K562 (cell line): Measurements from ENCODE around the gene PRDM2. TPM values are rescaled to one million over a fixed set of nuclear protein-coding genes. Genes with fewer than 3 reads are reported as not detected.

Experiments used
- ATAC-seq: fragments of 200-7000 bp; cut with Tn5 transposase; 3 replicates; pipeline ENCODE4 v1.9.1; 2020; ENCODE audit warnings: moderate library complexity
- BruUV-seq: library from RNA; stranded (reverse); fragments of 400-500 nt; replicated peaks from 2 replicates; lab custom pipeline; 2021; lab: Mats Ljungman, UMichigan
- CTCF ChIA-PET: fragments of 300-600 bp; formaldehyde crosslinking; extraction: SDS; loops from one replicate; lab custom pipeline; 2021; ENCODE audit warnings: low intra/inter-chr PET ratio; lab: Yijun Ruan, JAX
- POLR2A ChIA-PET: fragments of 300-600, 350-650 bp; sonication (Branson Sonifier 250); formaldehyde crosslinking; extraction: SDS; loops from one replicate; lab custom pipeline; 2021; ENCODE audit warnings: antibody characterized with exemption, inconsistent platforms; lab: Yijun Ruan, JAX
- DNase-seq, 4 experiments: peaks; one replicate each; pipeline versions ENCODE4 v3.0.0 to v3.0.0-alpha.2; 2011 to 2018; ENCODE audit warnings: low spot score in 3 of 4, mixed read lengths in 3 of 4; ENCODE audit errors: extremely low read depth in 1 of 4
- FAIRE-seq: peaks from 2 replicates; lab custom pipeline; 2011; peaks lifted over from hg19 to GRCh38; lab: Jason Lieb, UNC
- H2AFZ ChIP-seq: 2 replicates; pipeline ENCODE4 v1.6.0; 2011; ENCODE audit warnings: low read depth, low read length, control low read depth, inconsistent platforms
- H3K27ac ChIP-seq: fragments of 200-600 bp; 3 replicates; pipeline ENCODE4 v1.8.0; 2011; ENCODE audit warnings: low read depth, mild to moderate bottlenecking, control low read depth, inconsistent platforms, low read length, moderate library complexity, mixed read lengths; ENCODE audit errors: extremely low read depth
- H3K27me3 ChIP-seq, 2 experiments: fragments of 300-600 bp in 1 of 2; 2 replicates in 1 of 2; 3 replicates in 1 of 2; pipeline versions ENCODE4 v1.6.0 to v1.8.0; 2011; ENCODE audit warnings: inconsistent platforms in 2 of 2, low read length in 2 of 2, mild to moderate bottlenecking in 1 of 2, mixed read lengths in 1 of 2, moderate library complexity in 1 of 2; ENCODE audit not compliant: control insufficient read depth in 2 of 2, insufficient read depth in 2 of 2
- H3K36me3 ChIP-seq: fragments of 300-600 bp; 3 replicates; pipeline ENCODE4 v1.8.0; 2011; ENCODE audit warnings: mild to moderate bottlenecking, low read length, inconsistent platforms; ENCODE audit not compliant: control insufficient read depth, insufficient read depth
- H3K4me1 ChIP-seq, 2 experiments: fragments of 200-600 bp in 1 of 2; replicated peaks in 1 of 2; 2 replicates in 1 of 2; 3 replicates in 1 of 2; pipeline versions ENCODE4 v1.5.1 to v1.8.0; 2011; ENCODE audit warnings: inconsistent platforms in 2 of 2, low read length in 2 of 2, mild to moderate bottlenecking in 1 of 2, mixed read lengths in 1 of 2, moderate library complexity in 1 of 2; ENCODE audit not compliant: control insufficient read depth in 2 of 2, insufficient read depth in 2 of 2
- H3K4me2 ChIP-seq: 2 replicates; pipeline ENCODE4 v1.6.1; 2011; ENCODE audit warnings: low read length, control low read depth, inconsistent platforms, mixed read lengths; ENCODE audit not compliant: insufficient read depth
- H3K4me3 ChIP-seq: fragments of 200-600 bp; sonication (generic), shearing (Covaris generic); 2 replicates; pipeline ENCODE4 v1.5.1; 2016; ENCODE audit warnings: control low read depth, inconsistent platforms
- H3K79me2 ChIP-seq: fragments of 200-600 bp; 3 replicates; pipeline ENCODE4 v1.8.0; 2011; ENCODE audit warnings: low read length, inconsistent platforms; ENCODE audit not compliant: control insufficient read depth, insufficient read depth
- H3K9ac ChIP-seq, 2 experiments: 2 replicates each; pipeline versions ENCODE4 v1.6.0 to v1.6.1; 2011; ENCODE audit warnings: low read depth in 2 of 2, low read length in 2 of 2, control low read depth in 1 of 2, inconsistent platforms in 1 of 2, mild to moderate bottlenecking in 1 of 2, mixed read lengths in 1 of 2; ENCODE audit not compliant: insufficient read depth in 1 of 2
- H3K9me1 ChIP-seq: one replicate; pipeline ENCODE4 v1.6.0; 2011; ENCODE audit warnings: inconsistent platforms, mild to moderate bottlenecking, low read length, moderate library complexity; ENCODE audit not compliant: control insufficient read depth, insufficient read depth
- H3K9me3 ChIP-seq: replicated peaks from 2 replicates; pipeline ENCODE4 v1.5.1; 2011; ENCODE audit warnings: low read depth, low read length, inconsistent platforms; ENCODE audit not compliant: control insufficient read depth, insufficient read depth
- H4K20me1 ChIP-seq: replicated peaks from 2 replicates; pipeline ENCODE4 v1.6.1; 2011; ENCODE audit warnings: low read length, inconsistent platforms, mixed read lengths; ENCODE audit not compliant: control insufficient read depth, insufficient read depth
- CEBPG ChIP-seq, 3 experiments: fragments of 200-800 bp in 1 of 3; sonication (Bioruptor generic) in 1 of 3; sonication (generic) in 1 of 3; formaldehyde crosslinking in 1 of 3; IDR thresholded peaks in 2 of 3; conservative IDR thresholded peaks in 1 of 3; 2 replicates each; pipeline versions ENCODE4 v1.6.1 to v1.8.0; 2016 to 2022; ENCODE audit warnings: missing compliant biosample characterization in 2 of 3, missing genetic modification characterization in 2 of 3, mild to moderate bottlenecking in 1 of 3, missing genetic modification reagents in 1 of 3
- GTF2E2 ChIP-seq: fragments of 200-800 bp; sonication (Bioruptor generic); IDR thresholded peaks from 2 replicates; pipeline ENCODE4 v1.6.1; 2016; ENCODE audit warnings: missing genetic modification characterization, missing compliant biosample characterization
- HNRNPUL1 ChIP-seq: fragments of 200-400 bp; formaldehyde crosslinking; IDR thresholded peaks from 2 replicates; pipeline ENCODE4 v1.6.1; 2017; ENCODE audit warnings: low read length
- LARP7 ChIP-seq: fragments of 450-650 bp; IDR thresholded peaks from 2 replicates; pipeline ENCODE4 v1.6.1; 2016
- RBM14 ChIP-seq: fragments of 200-400 bp; formaldehyde crosslinking; IDR thresholded peaks from 2 replicates; pipeline ENCODE4 v1.6.1; 2018; ENCODE audit warnings: low read depth, mild to moderate bottlenecking, low read length, moderate library complexity, borderline replicate concordance; ENCODE audit not compliant: insufficient read depth
- SMAD4 ChIP-seq: fragments of 250-450 bp; sonication (Bioruptor Pico); conservative IDR thresholded peaks from 2 replicates; pipeline ENCODE4 v1.8.0; 2021; ENCODE audit warnings: inconsistent platforms, mild to moderate bottlenecking, moderate library complexity
- SPI1 ChIP-seq: IDR thresholded peaks from 2 replicates; pipeline ENCODE4 v1.6.1; 2011; ENCODE audit warnings: low read depth, low read length, control low read depth, borderline replicate concordance
- TEAD1 ChIP-seq, 2 experiments: fragments of 450-650 bp in 1 of 2; sonication (generic) in 1 of 2; formaldehyde crosslinking; IDR thresholded peaks; 2 replicates each; pipeline versions ENCODE4 v1.4.0 to v1.8.0; 2020 to 2022; ENCODE audit warnings: mild to moderate bottlenecking in 2 of 2, missing genetic modification reagents in 1 of 2
- ZBTB17 ChIP-seq: fragments of 450-650 bp; formaldehyde crosslinking; IDR thresholded peaks from 2 replicates; pipeline ENCODE4 v1.4.0; 2020; ENCODE audit warnings: mild to moderate bottlenecking
- ZKSCAN1 ChIP-seq: fragments of 150-350 bp; IDR thresholded peaks from 2 replicates; pipeline ENCODE4 v1.6.1; 2016; ENCODE audit warnings: low read depth, low read length
- ZKSCAN8 ChIP-seq: fragments of 200-800 bp; sonication (Bioruptor generic); IDR thresholded peaks from 2 replicates; pipeline ENCODE4 v1.6.1; 2016; ENCODE audit warnings: missing genetic modification characterization, missing compliant biosample characterization
- ZNF175 ChIP-seq: fragments of 200-800 bp; sonication (Bioruptor generic); IDR thresholded peaks from 2 replicates; pipeline ENCODE4 v1.6.1; 2016; ENCODE audit warnings: low read depth, mild to moderate bottlenecking, missing genetic modification characterization, missing compliant biosample characterization
- ZNF23 ChIP-seq: fragments of 250-450 bp; sonication (Bioruptor Pico); IDR thresholded peaks from 2 replicates; pipeline ENCODE4 v1.4.0; 2020; ENCODE audit warnings: mild to moderate bottlenecking
- ZNF24 ChIP-seq: fragments of 450-650 bp; IDR thresholded peaks from 2 replicates; pipeline ENCODE4 v1.6.1; 2016
- ZNF324 ChIP-seq: fragments of 250-450 bp; sonication (Bioruptor Pico); IDR thresholded peaks from 2 replicates; pipeline ENCODE4 v1.4.0; 2020; ENCODE audit warnings: mild to moderate bottlenecking
- ZNF764 ChIP-seq: fragments of 250-450 bp; sonication (Bioruptor Pico); IDR thresholded peaks from 2 replicates; pipeline ENCODE4 v1.4.0; 2020; ENCODE audit warnings: low read depth, mild to moderate bottlenecking, moderate library complexity
- ZNF830 ChIP-seq: fragments of 250-450 bp; sonication (Bioruptor Pico); IDR thresholded peaks from 2 replicates; pipeline ENCODE4 v1.5.0; 2021; ENCODE audit warnings: mild to moderate bottlenecking
- WGBS: fragments of 100-300 bp; shearing (Covaris generic); methylation state at CpG from one replicate; pipeline ENCODE4 v1.1.6; 2016; ENCODE audit warnings: low coverage, mixed read lengths; ENCODE audit not compliant: insufficient coverage; ENCODE audit errors: missing lambda C conversion rate; 5-methylcytosine and 5-hydroxymethylcytosine counted together
- in situ Hi-C: fragments of 300-500 bp; cut with MboI; formaldehyde crosslinking; loops from 4 replicates; pipeline ENCODE4 v1.15.0; 2018; ENCODE audit warnings: inconsistent platforms, mixed read lengths
- intact Hi-C: fragments of 100-400 bp; cut with micrococcal nuclease; formaldehyde crosslinking; loops from 2 replicates; pipeline ENCODE4 v1.14.2; 2022
- polyA plus RNA-seq, 8 experiments: library from polyadenylated mRNA; depleted of rRNA in 4 of 8; stranded (reverse) in 5 of 8; unstranded in 3 of 8; fragments of >200 nt; fragmentation: Nextera tagmentation in 2 of 8; fragmentation: Illumina TruSeq in 1 of 8; extraction: Ambion mirVana in 2 of 8; extraction: Trizol in 1 of 8; gene quantifications; 2 replicates each; pipeline versions ENCODE4 v1.2.1 to v1.2.3, GENCODE V29; 2011 to 2014; ENCODE audit warnings: inconsistent platforms in 1 of 8, missing spikeins in 1 of 8
- total RNA-seq, 7 experiments: library from RNA; depleted of rRNA in 6 of 7; stranded (reverse); fragments of >200 nt in 6 of 7; fragmentation: Illumina TruSeq in 2 of 7; extraction: Trizol in 2 of 7; gene quantifications; 2 replicates each; pipeline versions ENCODE4 v1.2.1 to v1.2.3, GENCODE V29; 2011 to 2021; ENCODE audit warnings: low replicate concordance in 1 of 7
- TF ChIP-seq, protein P1 (sequence below): sonication (generic); formaldehyde crosslinking; IDR thresholded peaks from 2 replicates; pipeline ENCODE4 v1.9.0; 2022; ENCODE audit warnings: mild to moderate bottlenecking, missing genetic modification reagents

Gene PRDM2
- total and polyA plus RNA-seq, 9 of the 15 experiments (the other 6 are each of a cell fraction or from before 2014, with no cell fraction given) = 5.4 to 27.6 (median 12.5) TPM

DNA sequence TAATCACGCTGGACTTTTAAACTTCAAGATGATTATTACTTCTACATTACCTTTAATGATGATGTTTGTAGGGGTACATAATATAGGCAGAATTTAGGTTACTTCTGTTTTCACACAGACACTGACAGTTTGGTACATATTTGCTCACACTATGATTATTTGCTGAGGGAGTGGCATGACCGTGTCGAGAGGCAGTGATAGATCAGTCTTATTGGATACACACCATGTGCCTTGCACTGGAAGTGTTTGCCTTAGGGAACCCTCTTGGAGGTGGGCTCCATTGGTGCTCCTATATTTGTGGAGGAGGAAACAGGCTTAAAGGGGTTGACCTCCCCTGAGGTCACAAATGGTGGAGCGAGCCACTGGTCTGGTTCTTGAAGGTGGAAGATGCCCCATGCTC, 132.1 kb downstream of the PRDM2 start:
- CTCF ChIA-PET = interaction anchor here (0.6 kb wide), 1 partner anchor 125 kb away, joined by 3 read pairs; no protein-coding TSS in a partner anchor
- ATAC-seq (no peak), FAIRE-seq (no peak)

DNA sequence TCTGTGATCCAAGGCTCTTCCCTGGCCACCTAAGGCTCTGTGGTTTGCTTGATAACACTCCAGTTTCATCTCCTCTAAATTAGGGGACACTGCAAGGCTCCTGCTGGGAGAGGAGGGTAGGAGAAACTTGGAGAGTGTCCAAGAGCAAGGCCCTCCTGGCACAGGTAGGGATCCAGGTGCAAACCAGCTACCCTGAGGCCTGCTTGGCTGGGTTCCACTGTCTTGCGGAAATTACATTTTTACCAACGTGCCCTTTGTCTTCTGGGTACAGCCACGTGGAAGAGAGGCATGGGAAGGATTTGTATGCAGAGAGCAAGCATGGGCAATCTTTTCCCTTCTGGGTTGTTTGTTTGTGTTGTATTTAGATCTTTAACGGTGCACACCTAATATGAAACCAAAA, 132.5 kb downstream of the PRDM2 start:
- no peak for FAIRE-seq
- 0% methylated on average over 4 of the region's 4 CpGs for WGBS
- H3K4me2 ChIP-seq = no peak overlapping the region

More for the DNA sequence above, 132.1 kb downstream of the PRDM2 start:
- Histone ChIP-seq H2AFZ (no peak overlapping the region), H3K9ac (no peak overlapping the region), H3K9me1 (peaks cover 6% of the 10 kb centered on the region), H3K4me2 (no peak overlapping the region), H3K9me3 (no peaks in the 10 kb centered on the region)
- POLR2A ChIA-PET = no interaction called here
- TF ChIP-seq ZNF23 (CRISPR knock-in tag) (no peak), ZNF830 (CRISPR knock-in tag) (no peak), ZNF764 (CRISPR knock-in tag) (no peak), ZKSCAN8 (CRISPR knock-in tag) (no peak), SPI1 (no peak), ZBTB17 (CRISPR knock-in tag) (no peak), ZNF24 (no peak), HNRNPUL1 (no peak), GTF2E2 (no peak), ZNF324 (CRISPR knock-in tag) (no peak), LARP7 (no peak)
- TF ChIP-seq, protein P1, sequence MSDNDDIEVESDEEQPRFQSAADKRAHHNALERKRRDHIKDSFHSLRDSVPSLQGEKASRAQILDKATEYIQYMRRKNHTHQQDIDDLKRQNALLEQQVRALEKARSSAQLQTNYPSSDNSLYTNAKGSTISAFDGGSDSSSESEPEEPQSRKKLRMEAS = no peak
- TF ChIP-seq, all 486 proteins: peak for 0
- no peak for DNase-seq
- Histone ChIP-seq H3K27me3 (peaks cover 7 to 42% of the 10 kb centered on the region in 2 experiments; a peak in 3 of 5 replicates), H3K36me3 (no peaks in the 10 kb centered on the region), H3K79me2 (no peaks in the 10 kb centered on the region), H3K4me1 (no peaks in the 10 kb centered on the region; a peak in 1 of 5 replicates), H4K20me1 (peaks cover 6% of the 10 kb centered on the region; the same call in 1 of the 2 replicates), H3K27ac (no peak overlapping the region), H3K4me3 (no peak overlapping the region)
- in situ Hi-C loops (no loop called here), intact Hi-C loops (no loop called here)
- WGBS = 1% methylated on average over 4 of the region's 4 CpGs
- BruUV-seq = no TSS peak

More for the DNA sequence above, 132.5 kb downstream of the PRDM2 start:
- peaks cover 6% of the 10 kb centered on the region for H3K9me1 ChIP-seq
- H3K9me3 ChIP-seq = no peaks in the 10 kb centered on the region
- no peak overlapping the region for H3K27ac ChIP-seq
- H4K20me1 ChIP-seq = peaks cover 6% of the 10 kb centered on the region; the same call in 1 of the 2 replicates
- no peak overlapping the region for H3K9ac ChIP-seq
- no peaks in the 10 kb centered on the region for H3K79me2 ChIP-seq
- no peak overlapping the region for H3K4me3 ChIP-seq
- ATAC-seq = no peak
- no peak overlapping the region for H2AFZ ChIP-seq
- no peak for DNase-seq
- no peak for TF ChIP-seq TEAD1 (CRISPR knock-in tag; IDR thresholded peaks at IDR 0.05)
- no peak for TF ChIP-seq ZNF175
- TF ChIP-seq ZKSCAN1 = no peak
- no peak for TF ChIP-seq CEBPG (CRISPR knock-in tag; IDR thresholded peaks at IDR 0.05)
- TF ChIP-seq CEBPG (tag; conservative IDR thresholded peaks at IDR 0.05 in 1 of 2, IDR thresholded peaks at IDR 0.05 in 1 of 2) = no peak
- TF ChIP-seq SMAD4 (CRISPR knock-in tag) = no peak
- TF ChIP-seq RBM14 = no peak
- intact Hi-C loops (no loop called here), in situ Hi-C loops (no loop called here)
- POLR2A ChIA-PET = interaction anchor here (0.6 kb wide), 1 partner anchor 41 kb away, joined by 3 read pairs; no protein-coding TSS in a partner anchor
- H3K27me3 ChIP-seq = peaks cover 7 to 37% of the 10 kb centered on the region in 2 experiments; a peak in 3 of 5 replicates
- CTCF ChIA-PET = no interaction called here
- BruUV-seq = no TSS peak
- no peaks in the 10 kb centered on the region; a peak in 1 of 5 replicates for H3K4me1 ChIP-seq
- H3K36me3 ChIP-seq = no peaks in the 10 kb centered on the region
